ENCODE measurements around the gene CAMSAP1.

DNA sequence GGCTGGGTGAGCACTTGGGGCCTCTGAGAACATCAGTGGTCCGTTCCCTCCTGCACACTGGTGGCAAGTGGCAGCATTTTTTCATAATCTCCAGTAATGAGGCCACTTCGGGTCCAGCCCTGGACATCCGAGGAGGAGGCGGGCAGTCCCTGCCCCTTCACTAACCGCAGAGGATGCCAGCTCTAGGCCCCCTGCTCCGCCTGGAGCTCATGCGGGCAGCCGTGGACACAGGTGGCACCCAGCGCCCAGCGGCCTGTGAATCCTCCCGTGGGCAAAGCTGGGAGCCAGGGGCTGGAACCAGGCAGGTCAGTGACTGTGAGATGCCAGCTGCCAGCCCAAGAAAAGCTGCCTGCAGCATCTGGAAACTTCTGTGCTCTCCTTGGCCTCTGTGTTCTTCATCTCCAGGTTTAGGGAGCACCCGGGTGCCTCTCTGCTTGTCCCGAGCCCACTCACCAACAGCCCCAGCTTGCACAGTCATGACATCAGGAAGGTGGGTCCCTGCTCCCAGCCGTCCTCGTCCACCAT is 112.9 kb downstream of the CAMSAP1 start:
- TF ChIP-seq, protein P1, sequence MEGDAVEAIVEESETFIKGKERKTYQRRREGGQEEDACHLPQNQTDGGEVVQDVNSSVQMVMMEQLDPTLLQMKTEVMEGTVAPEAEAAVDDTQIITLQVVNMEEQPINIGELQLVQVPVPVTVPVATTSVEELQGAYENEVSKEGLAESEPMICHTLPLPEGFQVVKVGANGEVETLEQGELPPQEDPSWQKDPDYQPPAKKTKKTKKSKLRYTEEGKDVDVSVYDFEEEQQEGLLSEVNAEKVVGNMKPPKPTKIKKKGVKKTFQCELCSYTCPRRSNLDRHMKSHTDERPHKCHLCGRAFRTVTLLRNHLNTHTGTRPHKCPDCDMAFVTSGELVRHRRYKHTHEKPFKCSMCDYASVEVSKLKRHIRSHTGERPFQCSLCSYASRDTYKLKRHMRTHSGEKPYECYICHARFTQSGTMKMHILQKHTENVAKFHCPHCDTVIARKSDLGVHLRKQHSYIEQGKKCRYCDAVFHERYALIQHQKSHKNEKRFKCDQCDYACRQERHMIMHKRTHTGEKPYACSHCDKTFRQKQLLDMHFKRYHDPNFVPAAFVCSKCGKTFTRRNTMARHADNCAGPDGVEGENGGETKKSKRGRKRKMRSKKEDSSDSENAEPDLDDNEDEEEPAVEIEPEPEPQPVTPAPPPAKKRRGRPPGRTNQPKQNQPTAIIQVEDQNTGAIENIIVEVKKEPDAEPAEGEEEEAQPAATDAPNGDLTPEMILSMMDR (IDR thresholded peaks at IDR 0.05 in 8 of 11, conservative IDR thresholded peaks at IDR 0.05 in 3 of 11): no peak
- TF ChIP-seq POLR2A (IDR thresholded peaks at IDR 0.05) (no peak), POLR2AphosphoS5 (IDR thresholded peaks at IDR 0.05) (no peak)
